ENCODE data around the gene HMGB4.

The HMGB4 gene

GRCh38 chr1:33848205-33848937 lies 15.5 kb upstream of the HMGB4 start:
- DNase-seq (ENCODE audit: low read depth in 2 of 2, low spot score in 1 of 2) = no peak

GRCh38 chr1:33849211-33849610 lies 14.7 kb upstream of the HMGB4 start:
- DNase-seq (ENCODE audit: low read depth in 2 of 2, low spot score in 1 of 2) = no peak

GRCh38 chr1:33850481-33850880 lies 13.4 kb upstream of the HMGB4 start:
- no peak for DNase-seq (ENCODE audit: low read depth in 2 of 2, low spot score in 1 of 2)

GRCh38 chr1:33852711-33853110 lies 11.2 kb upstream of the HMGB4 start:
- no peak for DNase-seq (ENCODE audit: low read depth in 2 of 2, low spot score in 1 of 2)

GRCh38 chr1:33853431-33853830 lies 10.4 kb upstream of the HMGB4 start:
- DNase-seq (ENCODE audit: low read depth in 2 of 2, low spot score in 1 of 2) = no peak

- DNase-seq (ENCODE audit: low read depth in 2 of 2, low spot score in 1 of 2) = no peak
These were observed 9.8 kb upstream of the HMGB4 start for GRCh38 chr1:33854091-33854490.

GRCh38 chr1:33860671-33861070 lies 3.2 kb upstream of the HMGB4 start:
- DNase-seq (ENCODE audit: low read depth in 2 of 2, low spot score in 1 of 2) = no peak

- DNase-seq (ENCODE audit: low read depth in 2 of 2, low spot score in 1 of 2) = no peak
These were observed 846 bp downstream of the HMGB4 start for GRCh38 chr1:33864460-33865389.

GRCh38 chr1:33866281-33866680 lies 2.4 kb downstream of the HMGB4 start:
- DNase-seq (ENCODE audit: low read depth in 2 of 2, low spot score in 1 of 2) = no peak

- no peak for DNase-seq (ENCODE audit: low read depth in 2 of 2, low spot score in 1 of 2)
These were observed 3.8 kb downstream of the HMGB4 start for GRCh38 chr1:33867684-33868083.

- DNase-seq (ENCODE audit: low read depth in 2 of 2, low spot score in 1 of 2) = no peak
These were observed 8.4 kb downstream of the HMGB4 start for GRCh38 chr1:33872275-33872674.

- DNase-seq (ENCODE audit: low read depth in 2 of 2, low spot score in 1 of 2) = no peak
These were observed 8.8 kb downstream of the HMGB4 start for GRCh38 chr1:33872683-33873082.

GRCh38 chr1:33874636-33875035 lies 10.8 kb downstream of the HMGB4 start:
- DNase-seq (ENCODE audit: low read depth in 2 of 2, low spot score in 1 of 2) = no peak

GRCh38 chr1:33875862-33876261 lies 12.0 kb downstream of the HMGB4 start:
- no peak for DNase-seq (ENCODE audit: low read depth in 2 of 2, low spot score in 1 of 2)

- no peak for DNase-seq (ENCODE audit: low read depth in 2 of 2, low spot score in 1 of 2)
These were observed 13.2 kb downstream of the HMGB4 start for GRCh38 chr1:33876970-33877650.

- DNase-seq (ENCODE audit: low read depth in 2 of 2, low spot score in 1 of 2) = no peak
These were observed 14.5 kb downstream of the HMGB4 start for GRCh38 chr1:33878392-33878791.

GRCh38 chr1:33880305-33880704 lies 16.4 kb downstream of the HMGB4 start:
- DNase-seq (ENCODE audit: low read depth in 2 of 2, low spot score in 1 of 2) = no peak

GRCh38 chr1:33886496-33886895 lies 22.6 kb downstream of the HMGB4 start:
- no peak for DNase-seq (ENCODE audit: low read depth in 2 of 2, low spot score in 1 of 2)

- no peak for DNase-seq (ENCODE audit: low read depth in 2 of 2, low spot score in 1 of 2)
These were observed 29.4 kb downstream of the HMGB4 start for GRCh38 chr1:33893147-33893830.

- no peak for DNase-seq (ENCODE audit: low read depth in 2 of 2, low spot score in 1 of 2)
These were observed 31.5 kb downstream of the HMGB4 start for GRCh38 chr1:33895396-33895795.

GRCh38 chr1:33895976-33896375 lies 32.1 kb downstream of the HMGB4 start:
- no peak for DNase-seq (ENCODE audit: low read depth in 2 of 2, low spot score in 1 of 2)

Data from stimulated activated CD8-positive, alpha-beta memory T cell treated with anti-CD3 and anti-CD28 coated beads, Interleukin-4, amount 100 ng/mL, for 1 hour (primary cell).